Subcutaneous abdominal adipose tissue (tissue), 5 donors: ENCODE measurements around the gene CUBN.

Experiments
- H3K27ac ChIP-seq: one replicate; pipeline ENCODE4 v1.7.0; 2013; ENCODE audit warnings: low read depth, mild to moderate bottlenecking, inconsistent platforms, low read length, moderate library complexity
- H3K27me3 ChIP-seq, 5 donors: one replicate each; pipeline ENCODE4 v1.7.0; 2013; ENCODE audit warnings: low read length in 5 of 5, inconsistent platforms in 1 of 5; ENCODE audit not compliant: control insufficient read depth in 5 of 5, insufficient read depth in 4 of 5
- H3K36me3 ChIP-seq, 5 donors: one replicate each; pipeline ENCODE4 v1.7.0; 2013; ENCODE audit warnings: low read length in 5 of 5; ENCODE audit not compliant: control insufficient read depth in 5 of 5, insufficient read depth in 5 of 5
- H3K4me1 ChIP-seq, 5 donors: one replicate each; pipeline ENCODE4 v1.7.0; 2013; ENCODE audit warnings: low read length in 5 of 5, mild to moderate bottlenecking in 3 of 5, moderate library complexity in 1 of 5; ENCODE audit not compliant: control insufficient read depth in 5 of 5, insufficient read depth in 5 of 5
- H3K4me3 ChIP-seq, 5 donors: one replicate each; pipeline ENCODE4 v1.7.0; 2013; ENCODE audit warnings: low read length in 5 of 5, low read depth in 1 of 5
- H3K9ac ChIP-seq, 5 donors: one replicate each; pipeline ENCODE4 v1.7.0; 2013; ENCODE audit warnings: low read length in 5 of 5, mild to moderate bottlenecking in 4 of 5, moderate library complexity in 3 of 5
- H3K9me3 ChIP-seq, 5 donors: one replicate each; pipeline ENCODE4 v1.7.0; 2013; ENCODE audit warnings: low read length in 5 of 5; ENCODE audit not compliant: control insufficient read depth in 5 of 5
- donor health status: healthy.
- donor health status: healthy.
- donor health status: healthy.
- donor health status: healthy.
- donor health status: healthy.

Gene CUBN

DNA sequence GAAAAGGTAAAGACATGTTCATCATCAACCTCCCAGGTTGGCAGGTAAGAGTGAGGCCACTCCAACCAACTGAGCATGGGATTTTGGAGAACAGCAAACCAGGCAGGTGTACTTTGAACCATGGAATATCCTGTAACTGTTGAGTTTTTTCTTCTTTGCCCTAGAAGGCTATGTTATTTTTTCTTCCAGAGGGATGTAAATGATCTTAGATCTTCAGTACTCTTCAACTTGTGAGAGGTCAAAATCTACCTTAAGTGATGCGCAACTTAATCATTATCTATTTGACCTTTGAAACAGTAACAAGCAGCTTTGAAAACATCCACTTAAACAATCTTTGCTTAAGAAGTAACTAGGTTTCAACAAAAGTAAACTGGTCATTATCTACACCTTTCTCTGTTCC is at the start of gene CUBN:
Gene CUBN (minus strand): TSS at position 71 of the 400 bp plus-strand sequence. CDS start 46 bp downstream, at position 25.
- Histone ChIP-seq H3K27ac (no peak within 1 kb of the TSS), H3K9me3 (no peaks in the 10 kb centered on the region), H3K36me3 (no peaks in the 10 kb centered on the region), H3K27me3 (no peaks in the 10 kb centered on the region), H3K9ac (no peak within 1 kb of the TSS), H3K4me3 (no peak within 1 kb of the TSS), H3K4me1 (peaks cover 0 to 6% (median 0%) of the 10 kb centered on the region in 5 donors)

DNA sequence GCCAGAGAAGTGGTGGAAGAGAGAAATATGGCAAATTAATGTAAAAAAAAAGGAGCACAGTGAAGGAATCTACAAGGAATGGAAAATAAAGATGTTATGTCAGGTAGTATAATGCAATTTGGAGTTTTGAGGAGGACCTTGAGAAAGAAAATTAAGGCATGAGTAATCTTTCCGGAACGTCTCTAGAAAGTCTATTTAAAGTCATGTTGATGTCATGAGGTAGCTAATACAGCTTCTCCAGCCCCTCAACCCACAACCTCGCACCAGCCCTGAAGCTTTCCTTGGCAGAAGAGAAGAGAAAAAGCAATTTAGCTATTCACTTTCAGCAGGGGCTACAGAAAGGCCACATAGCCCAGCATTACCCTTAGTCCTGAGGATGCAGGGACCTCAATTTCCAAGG is 49.4 kb upstream of the CUBN start:
- H3K9me3 ChIP-seq = no peaks in the 10 kb centered on the region
- H3K27ac ChIP-seq = no peak overlapping the region
- H3K27me3 ChIP-seq = no peaks in the 10 kb centered on the region
- H3K36me3 ChIP-seq = no peaks in the 10 kb centered on the region
- H3K4me1 ChIP-seq = peaks cover 0 to 20% (median 6%) of the 10 kb centered on the region in 5 donors
- H3K4me3 ChIP-seq = no peak overlapping the region
- no peak overlapping the region for H3K9ac ChIP-seq

DNA sequence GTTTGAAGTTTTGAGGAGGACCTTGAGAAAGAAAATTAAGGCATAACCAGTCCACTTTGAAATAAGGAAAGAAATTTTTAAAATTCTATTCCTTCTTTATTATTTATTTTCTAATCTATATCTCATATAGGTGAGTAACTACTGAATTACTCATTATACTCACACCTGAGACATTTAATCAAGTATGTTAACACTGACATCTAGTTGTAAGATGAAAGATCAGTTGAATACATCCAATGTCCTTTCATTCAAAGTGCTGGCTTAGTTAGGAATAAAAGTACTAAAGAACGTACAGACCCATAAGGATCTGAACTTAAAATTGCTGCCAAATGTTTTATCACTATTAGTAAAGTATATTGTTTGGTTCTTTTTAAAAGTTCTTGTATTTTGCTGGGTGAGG is 48.4 kb upstream of the CUBN start:
- Histone ChIP-seq H3K36me3 (no peaks in the 10 kb centered on the region), H3K27me3 (no peaks in the 10 kb centered on the region), H3K4me1 (peaks cover 0 to 20% (median 6%) of the 10 kb centered on the region in 5 donors), H3K27ac (no peak overlapping the region), H3K9ac (no peak overlapping the region), H3K4me3 (no peak overlapping the region), H3K9me3 (no peaks in the 10 kb centered on the region)

DNA sequence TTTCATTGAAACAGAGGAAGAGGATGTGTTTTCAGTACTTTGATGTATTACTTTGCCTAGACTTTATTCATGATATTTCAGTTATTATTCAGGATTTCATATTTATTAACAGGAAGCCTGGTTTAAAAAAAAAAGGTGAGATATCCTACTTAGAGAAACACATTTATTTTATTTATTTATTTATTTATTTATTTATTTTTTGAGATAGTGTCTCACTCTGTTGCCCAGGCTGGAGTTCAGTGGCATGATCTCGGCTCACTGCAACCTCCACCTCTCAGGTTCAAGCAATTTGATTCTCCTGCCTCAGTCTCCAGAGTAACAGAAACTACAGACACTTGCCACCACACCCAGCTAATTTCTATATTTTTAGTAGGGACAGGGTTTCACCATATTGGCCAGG is 47.4 kb upstream of the CUBN start:
- Histone ChIP-seq H3K9ac (no peak overlapping the region), H3K36me3 (no peaks in the 10 kb centered on the region), H3K27me3 (no peaks in the 10 kb centered on the region), H3K4me1 (peaks cover 0 to 20% (median 6%) of the 10 kb centered on the region in 5 donors), H3K4me3 (no peak overlapping the region), H3K9me3 (no peaks in the 10 kb centered on the region), H3K27ac (no peak overlapping the region)

DNA sequence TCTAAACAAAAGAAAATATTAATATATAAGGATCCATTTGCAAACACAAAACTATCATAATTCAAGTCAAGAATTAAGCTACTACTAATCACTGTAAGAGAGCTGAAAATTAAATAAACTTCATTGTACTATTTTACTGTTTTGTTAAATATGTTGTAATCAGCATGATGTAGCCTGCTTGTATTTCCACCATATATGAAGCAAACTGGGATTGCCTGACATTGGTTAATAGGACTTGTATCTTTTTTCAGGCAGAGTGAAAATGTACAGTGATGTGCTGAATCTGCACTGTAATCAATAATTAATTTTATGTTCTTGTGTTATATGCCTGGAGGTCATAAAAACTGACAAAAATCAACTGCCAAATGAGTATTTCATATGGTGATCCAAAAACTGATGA is 46.5 kb upstream of the CUBN start:
- H3K4me1 ChIP-seq = peaks cover 0 to 20% (median 6%) of the 10 kb centered on the region in 5 donors
- H3K27me3 ChIP-seq = no peaks in the 10 kb centered on the region
- H3K36me3 ChIP-seq = no peaks in the 10 kb centered on the region
- no peaks in the 10 kb centered on the region for H3K9me3 ChIP-seq
- no peak overlapping the region for H3K9ac ChIP-seq
- H3K27ac ChIP-seq = no peak overlapping the region
- H3K4me3 ChIP-seq = no peak overlapping the region

DNA sequence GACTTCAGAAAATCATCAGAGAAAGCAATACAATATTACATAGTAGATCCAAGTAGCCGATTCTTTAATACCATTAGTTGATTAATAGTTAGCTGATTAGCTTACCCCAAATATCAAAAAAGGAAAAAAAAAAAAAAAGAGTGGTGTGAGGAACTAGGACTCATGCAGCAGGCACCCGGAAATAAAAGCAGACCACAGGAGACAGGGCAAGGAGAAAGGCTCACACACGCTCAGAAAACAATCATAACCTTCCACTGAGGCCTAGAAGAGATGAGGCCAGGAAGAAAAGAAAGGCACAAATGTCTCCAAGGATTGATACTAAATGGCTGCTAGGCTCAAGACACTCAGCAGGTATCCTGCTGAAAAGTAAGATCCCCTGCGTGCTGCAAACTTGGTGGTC is 45.9 kb upstream of the CUBN start:
- Histone ChIP-seq H3K36me3 (no peaks in the 10 kb centered on the region), H3K9ac (peak overlapping the region in 2 of 5 donors; percentile 53 to 59), H3K27ac (no peak overlapping the region), H3K4me3 (peak overlapping the region; percentile 26 to 53 (median 38)), H3K27me3 (no peaks in the 10 kb centered on the region), H3K4me1 (peaks cover 0 to 20% (median 6%) of the 10 kb centered on the region in 5 donors), H3K9me3 (no peaks in the 10 kb centered on the region)

DNA sequence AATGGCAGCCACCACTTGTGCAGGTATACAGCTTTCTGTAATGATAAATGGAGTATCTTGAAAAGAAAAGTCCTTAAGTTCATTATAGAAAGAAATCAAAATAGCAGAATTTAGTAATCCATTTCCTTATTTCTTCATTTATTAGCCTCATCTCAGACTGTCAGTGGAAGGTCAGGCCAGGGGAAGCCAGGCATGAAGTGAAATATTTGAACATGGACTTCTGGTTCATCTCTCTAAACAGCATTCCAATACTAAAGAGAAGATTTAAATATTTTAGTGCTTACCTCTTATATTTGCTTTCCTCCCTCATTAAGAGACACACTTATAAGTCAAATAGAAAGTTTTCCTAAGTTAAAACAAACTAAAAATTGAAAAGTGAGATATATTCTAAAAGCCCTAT is 45.0 kb upstream of the CUBN start:
- Histone ChIP-seq H3K9ac (no peak overlapping the region), H3K36me3 (no peaks in the 10 kb centered on the region), H3K27ac (no peak overlapping the region), H3K4me1 (peaks cover 0 to 20% (median 6%) of the 10 kb centered on the region in 5 donors), H3K4me3 (no peak overlapping the region), H3K9me3 (no peaks in the 10 kb centered on the region), H3K27me3 (no peaks in the 10 kb centered on the region)

DNA sequence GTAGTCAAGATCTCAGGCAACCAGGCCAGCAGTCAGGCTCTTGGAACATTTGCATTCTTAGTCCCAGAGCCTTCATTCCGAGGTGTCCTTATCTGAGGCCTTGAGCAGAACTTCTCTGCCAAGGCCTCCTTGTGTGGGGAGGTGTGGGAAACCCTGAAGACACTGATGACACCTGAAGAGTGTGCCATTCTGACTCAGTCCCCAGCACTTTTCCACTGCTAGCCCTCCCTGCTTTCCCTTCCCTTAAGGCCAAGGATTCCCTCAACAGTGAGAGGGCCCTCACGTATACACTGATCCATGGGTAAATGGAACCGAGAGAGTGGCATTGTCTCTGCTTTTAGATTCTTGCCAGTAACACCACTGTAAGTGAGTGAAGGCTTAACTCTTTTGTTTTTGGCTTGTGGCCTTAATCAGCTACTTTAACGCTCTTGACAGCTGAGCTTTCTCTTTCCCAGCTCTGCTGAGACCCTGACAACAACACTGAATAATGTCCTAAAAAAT is 41.6 kb upstream of the CUBN start:
- H3K36me3 ChIP-seq = no peaks in the 10 kb centered on the region
- H3K9ac ChIP-seq = no peak overlapping the region
- no peak overlapping the region for H3K27ac ChIP-seq
- no peak overlapping the region for H3K4me3 ChIP-seq
- peaks cover 0 to 13% (median 6%) of the 10 kb centered on the region in 5 donors for H3K4me1 ChIP-seq
- no peaks in the 10 kb centered on the region for H3K27me3 ChIP-seq
- no peaks in the 10 kb centered on the region for H3K9me3 ChIP-seq

DNA sequence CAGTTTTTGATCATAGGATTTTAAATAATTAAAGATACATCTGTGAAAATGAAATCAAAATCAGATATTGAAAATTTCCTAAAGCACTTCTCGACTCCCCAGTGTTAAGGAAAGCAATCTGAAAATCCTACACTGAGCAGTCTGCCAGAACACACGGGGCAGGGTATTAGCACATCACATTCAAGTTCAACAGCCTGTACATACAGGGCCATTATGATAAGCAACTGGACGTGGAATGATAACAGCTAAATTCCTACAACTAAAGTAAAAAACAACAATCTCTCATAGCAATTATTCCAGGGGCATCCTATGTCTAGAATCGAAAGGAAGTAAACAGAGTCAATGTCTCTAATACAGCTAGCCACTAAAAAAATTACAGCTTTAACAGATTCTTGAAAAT is 40.2 kb upstream of the CUBN start:
- no peak overlapping the region for H3K4me3 ChIP-seq
- peaks cover 0 to 6% (median 0%) of the 10 kb centered on the region in 5 donors for H3K4me1 ChIP-seq
- no peaks in the 10 kb centered on the region for H3K9me3 ChIP-seq
- no peak overlapping the region for H3K27ac ChIP-seq
- no peaks in the 10 kb centered on the region for H3K36me3 ChIP-seq
- H3K9ac ChIP-seq = no peak overlapping the region
- no peaks in the 10 kb centered on the region for H3K27me3 ChIP-seq

DNA sequence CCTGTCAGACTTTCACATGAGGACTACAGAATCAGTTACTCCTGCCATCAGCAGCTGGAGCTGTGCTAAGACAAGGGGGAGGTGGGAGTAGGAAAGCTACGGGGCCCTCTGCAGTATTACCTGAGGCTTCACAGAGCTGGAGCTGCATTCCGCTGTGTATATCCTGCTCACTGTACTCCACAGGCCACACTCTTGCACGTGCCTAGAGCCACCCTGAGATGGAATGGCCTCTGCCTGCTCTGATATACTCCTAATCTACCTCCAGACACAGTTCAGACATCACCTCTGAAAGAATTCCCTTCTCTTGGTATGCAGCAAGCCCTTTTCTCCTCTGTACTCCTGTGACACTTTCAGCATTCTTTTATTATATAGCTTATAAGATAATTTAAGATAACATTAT is 37.1 kb upstream of the CUBN start:
- no peaks in the 10 kb centered on the region for H3K36me3 ChIP-seq
- H3K27ac ChIP-seq = no peak overlapping the region
- no peaks in the 10 kb centered on the region for H3K27me3 ChIP-seq
- H3K4me1 ChIP-seq = no peaks in the 10 kb centered on the region
- no peak overlapping the region for H3K9ac ChIP-seq
- H3K4me3 ChIP-seq = no peak overlapping the region
- no peaks in the 10 kb centered on the region for H3K9me3 ChIP-seq

DNA sequence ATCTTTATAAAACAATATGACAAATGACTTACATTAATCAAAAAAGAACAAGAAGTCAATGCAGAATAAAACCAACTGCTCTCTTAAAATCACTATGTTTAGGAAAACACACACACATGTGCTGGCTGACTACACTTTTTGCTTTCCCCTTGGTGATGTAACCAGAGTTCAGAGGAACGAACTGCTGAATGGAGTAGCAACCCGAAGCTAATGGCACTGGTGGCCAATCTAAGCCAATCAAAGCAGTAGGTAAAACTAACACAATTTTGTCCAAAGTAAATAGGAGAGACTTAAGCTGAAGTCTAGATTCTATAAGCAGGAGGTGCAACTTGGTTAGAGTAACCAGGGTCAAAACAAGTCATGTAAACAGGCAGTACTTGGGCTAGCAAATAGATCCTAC is 33.2 kb upstream of the CUBN start:
- no peaks in the 10 kb centered on the region for H3K27me3 ChIP-seq
- H3K36me3 ChIP-seq = no peaks in the 10 kb centered on the region
- H3K4me3 ChIP-seq = no peak overlapping the region
- H3K9ac ChIP-seq = no peak overlapping the region
- no peak overlapping the region for H3K27ac ChIP-seq
- no peaks in the 10 kb centered on the region for H3K9me3 ChIP-seq
- H3K4me1 ChIP-seq = no peaks in the 10 kb centered on the region
